HUES48 (cell line): ENCODE measurements around the gene GREB1.

Experiments
- H3K27ac ChIP-seq: one replicate; pipeline ENCODE4 v1.7.0; 2013; ENCODE audit warnings: low read depth, low read length, inconsistent platforms
- H3K27me3 ChIP-seq: 2 replicates; pipeline ENCODE4 v1.6.1; 2013; ENCODE audit warnings: mild to moderate bottlenecking, low read length; ENCODE audit not compliant: control insufficient read depth, insufficient read depth
- H3K36me3 ChIP-seq: 2 replicates; pipeline ENCODE4 v1.6.1; 2013; ENCODE audit warnings: low read length; ENCODE audit not compliant: control insufficient read depth, insufficient read depth
- H3K4me1 ChIP-seq: 2 replicates; pipeline ENCODE4 v1.6.1; 2013; ENCODE audit warnings: mild to moderate bottlenecking, low read length; ENCODE audit not compliant: control insufficient read depth, insufficient read depth
- H3K4me3 ChIP-seq: 2 replicates; pipeline ENCODE4 v1.5.1; 2013; ENCODE audit warnings: mild to moderate bottlenecking, low read depth, low read length
- H3K9ac ChIP-seq: 2 replicates; pipeline ENCODE4 v1.6.1; 2013; ENCODE audit warnings: mild to moderate bottlenecking, low read depth, low read length, moderate library complexity
- H3K9me3 ChIP-seq: 2 replicates; pipeline ENCODE4 v1.6.1; 2013; ENCODE audit warnings: low read length; ENCODE audit not compliant: control insufficient read depth, insufficient read depth

GREB1 gene

DNA sequence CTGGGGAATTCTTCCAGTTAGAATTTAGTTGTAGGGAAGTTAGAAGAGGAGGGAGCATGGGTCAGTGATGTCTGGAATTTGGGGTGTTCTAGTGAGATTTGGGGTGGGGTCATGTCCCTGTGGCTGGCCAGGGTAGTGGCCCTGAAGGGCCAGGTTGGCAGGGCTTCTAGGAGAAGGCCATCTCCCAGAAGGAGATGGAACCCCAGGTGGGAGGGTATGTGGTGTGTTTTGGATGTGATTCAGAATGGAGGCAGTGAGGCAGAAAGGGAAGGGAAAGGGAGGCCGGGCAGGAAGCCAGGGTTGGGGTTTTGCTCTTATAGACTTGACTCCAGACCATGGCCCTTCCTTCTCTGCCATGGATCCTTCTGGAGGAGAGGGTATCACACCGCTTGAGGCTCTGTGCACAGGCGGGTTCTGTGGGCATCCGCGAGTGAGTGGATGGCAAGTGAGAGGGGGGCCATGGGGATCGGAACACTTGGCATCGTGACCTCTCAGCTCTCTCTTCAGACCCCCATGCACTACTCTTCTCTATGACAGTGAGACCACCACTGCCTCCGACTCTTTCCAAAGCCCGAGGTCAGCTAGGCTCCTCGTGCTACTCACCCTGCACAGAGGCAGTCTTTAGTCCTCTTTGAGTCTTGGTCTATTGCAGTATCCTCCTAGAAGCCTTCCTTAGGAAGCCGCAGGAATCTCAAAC is 7.3 kb downstream of the GREB1 start:
- no peak overlapping the region for H3K9ac ChIP-seq
- peak overlapping the region; percentile 31 for H3K27ac ChIP-seq
- no peaks in the 10 kb centered on the region for H3K27me3 ChIP-seq
- peak overlapping the region; percentile 7; the same call in 1 of the 2 replicates for H3K4me3 ChIP-seq
- no peaks in the 10 kb centered on the region for H3K36me3 ChIP-seq
- peaks cover 37% of the 10 kb centered on the region for H3K4me1 ChIP-seq
- H3K9me3 ChIP-seq, result no peaks in the 10 kb centered on the region

DNA sequence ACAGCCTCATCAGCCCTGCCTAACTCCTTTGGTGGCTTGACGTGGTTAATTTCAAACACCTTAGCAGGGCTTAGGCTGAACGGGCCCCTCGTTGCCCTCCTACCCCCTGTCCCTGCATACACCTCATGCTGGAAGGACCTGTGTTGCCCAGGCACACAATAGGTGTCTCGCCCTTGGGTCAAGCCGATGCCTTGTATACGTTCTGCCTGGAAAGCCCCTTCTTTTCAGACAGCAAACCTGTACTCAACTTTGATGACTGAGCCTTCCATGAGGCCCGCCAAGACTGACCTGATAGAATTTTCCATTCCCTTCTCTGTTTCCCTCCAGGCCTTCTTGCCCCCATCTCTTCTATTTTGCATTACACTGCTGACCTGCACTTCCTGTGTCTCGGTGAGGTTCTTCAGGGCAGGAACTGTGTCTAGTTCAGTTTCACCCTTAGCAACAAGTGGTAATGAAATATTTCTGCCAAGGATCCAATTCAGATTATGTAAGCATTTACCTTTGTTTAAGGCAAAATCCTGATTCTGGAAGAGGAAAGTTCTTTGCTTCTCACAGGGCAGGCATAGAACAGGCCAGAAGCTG is 7.9 kb downstream of the GREB1 start:
- no peaks in the 10 kb centered on the region for H3K9me3 ChIP-seq
- H3K4me3 ChIP-seq, result no peak overlapping the region
- no peaks in the 10 kb centered on the region for H3K27me3 ChIP-seq
- no peak overlapping the region for H3K9ac ChIP-seq
- H3K4me1 ChIP-seq, result peaks cover 37% of the 10 kb centered on the region
- peak overlapping the region; percentile 18 for H3K27ac ChIP-seq
- H3K36me3 ChIP-seq, result no peaks in the 10 kb centered on the region

DNA sequence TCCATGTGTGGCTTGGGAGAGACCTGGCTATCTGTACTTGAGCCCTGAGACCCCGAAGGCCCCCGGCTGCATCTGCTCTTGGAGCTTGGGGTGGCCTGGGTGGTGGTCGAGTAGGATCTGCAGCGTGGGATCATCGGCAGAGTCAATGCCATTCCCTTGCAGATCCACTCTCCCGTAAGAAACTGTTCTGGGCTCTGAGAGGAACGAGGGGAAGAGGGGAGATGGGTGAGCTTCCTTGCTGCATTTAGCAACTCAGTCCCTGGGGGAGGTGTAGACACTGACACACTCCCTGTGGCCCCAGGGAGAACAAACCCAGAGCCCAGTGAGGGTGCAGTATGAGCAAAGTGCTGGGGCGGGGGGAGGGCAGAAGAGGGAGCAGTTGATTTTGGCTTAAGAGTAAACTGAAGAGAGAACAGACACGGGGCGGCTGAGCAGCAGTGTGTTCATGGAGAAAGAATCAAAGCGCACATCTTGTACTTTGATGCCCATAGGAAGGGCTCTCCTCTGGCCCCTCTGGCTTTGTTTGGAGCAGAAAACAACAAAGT is 8.5 kb downstream of the GREB1 start:
- no peaks in the 10 kb centered on the region for H3K27me3 ChIP-seq
- no peak overlapping the region for H3K4me3 ChIP-seq
- H3K27ac ChIP-seq, result peak overlapping the region; percentile 18
- H3K4me1 ChIP-seq, result peaks cover 37% of the 10 kb centered on the region
- H3K36me3 ChIP-seq, result no peaks in the 10 kb centered on the region
- no peaks in the 10 kb centered on the region for H3K9me3 ChIP-seq
- H3K9ac ChIP-seq, result no peak overlapping the region

DNA sequence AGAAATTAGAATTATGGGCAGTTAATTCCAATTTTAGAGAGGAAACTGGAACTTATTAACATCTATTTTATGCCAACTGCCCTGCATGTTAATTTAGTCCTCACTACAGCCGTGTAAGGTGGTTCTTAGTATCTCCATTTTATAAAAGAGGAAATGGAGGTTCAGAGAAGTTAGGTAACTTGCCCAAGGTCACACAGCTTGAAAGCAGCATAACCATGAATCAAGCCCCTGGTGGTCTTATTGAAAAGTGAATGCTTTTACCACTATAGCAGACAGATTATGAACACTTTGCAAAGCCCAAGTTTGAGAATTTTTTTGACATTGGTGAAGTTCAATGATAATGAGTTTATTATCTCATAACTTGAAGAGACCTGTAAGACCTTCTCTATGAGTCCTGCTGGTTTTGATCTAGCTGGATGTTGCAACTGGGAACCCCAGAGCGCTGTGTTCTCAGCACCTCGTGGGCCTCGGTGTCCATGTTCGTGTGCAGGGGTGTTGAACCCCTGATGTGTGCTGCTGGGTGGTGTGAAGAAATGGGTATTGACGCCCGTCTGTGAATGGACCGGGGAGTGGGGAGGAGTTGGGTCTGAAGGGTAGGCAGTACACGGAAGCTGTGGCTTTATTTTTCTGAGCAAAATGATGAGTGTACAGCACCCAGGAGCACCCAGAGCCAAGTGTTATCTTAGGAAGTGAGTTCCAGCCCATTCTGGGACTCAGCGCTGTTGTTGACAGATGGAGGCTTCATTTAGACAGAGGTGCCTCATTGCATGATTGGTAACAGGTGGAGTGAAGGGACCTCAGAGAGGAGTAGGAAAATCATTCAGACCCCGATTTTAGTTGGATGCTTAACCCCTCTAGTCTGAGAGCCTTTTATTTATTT is 9.7 kb downstream of the GREB1 start:
- Histone ChIP-seq H3K9ac (no peak overlapping the region), H3K9me3 (no peaks in the 10 kb centered on the region), H3K4me1 (peaks cover 32% of the 10 kb centered on the region), H3K27me3 (no peaks in the 10 kb centered on the region), H3K36me3 (no peaks in the 10 kb centered on the region), H3K4me3 (no peak overlapping the region), H3K27ac (no peak overlapping the region)

DNA sequence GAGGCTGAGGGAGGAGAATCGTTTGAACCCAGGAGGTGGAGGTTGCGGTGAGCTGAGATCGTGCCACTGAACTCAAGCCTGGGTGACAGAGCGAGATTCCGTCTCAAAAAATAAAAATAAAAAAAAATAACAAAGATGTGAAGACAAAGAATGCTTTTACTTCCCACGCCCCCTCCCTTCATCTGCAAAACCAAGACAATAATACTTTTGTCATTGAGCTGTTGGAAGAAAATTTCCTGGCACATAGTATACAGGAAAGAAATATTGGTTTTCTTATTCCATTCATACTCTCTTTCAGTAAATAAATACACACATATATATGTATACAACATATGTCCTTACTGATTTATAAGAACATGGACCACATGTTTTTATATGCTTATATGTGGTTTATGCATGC is 12.2 kb downstream of the GREB1 start:
- Histone ChIP-seq H3K27me3 (no peaks in the 10 kb centered on the region), H3K9ac (no peak overlapping the region), H3K4me1 (peaks cover 17% of the 10 kb centered on the region), H3K4me3 (no peak overlapping the region), H3K27ac (no peak overlapping the region), H3K36me3 (no peaks in the 10 kb centered on the region), H3K9me3 (no peaks in the 10 kb centered on the region)

DNA sequence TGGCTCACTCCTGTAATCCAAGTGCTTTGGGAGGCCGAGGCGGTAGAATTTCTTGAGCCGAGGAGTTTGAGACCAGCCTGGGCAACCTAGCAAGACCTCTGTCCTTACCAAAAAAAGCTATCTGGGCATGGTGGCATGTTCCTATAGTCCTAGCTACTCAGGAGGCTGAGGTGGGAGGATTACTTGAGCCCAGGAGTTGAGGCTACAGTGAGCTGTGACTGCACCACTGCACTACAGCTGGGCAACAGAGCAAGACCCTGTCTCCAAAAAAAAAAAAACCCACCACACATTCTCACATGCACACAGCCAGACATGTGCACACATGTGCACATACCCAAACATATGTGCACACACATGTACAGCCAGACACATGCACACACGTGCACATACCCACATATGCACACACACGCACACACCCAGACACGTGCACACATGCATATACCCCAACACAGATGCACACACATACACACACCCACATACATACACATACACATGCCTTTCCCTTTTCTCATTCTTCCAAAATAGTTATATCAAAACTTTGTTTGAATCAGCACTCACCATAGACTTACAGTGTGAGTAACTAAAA is 14.2 kb downstream of the GREB1 start:
- no peaks in the 10 kb centered on the region for H3K9me3 ChIP-seq
- H3K36me3 ChIP-seq, result no peaks in the 10 kb centered on the region
- no peak overlapping the region for H3K4me3 ChIP-seq
- no peak overlapping the region for H3K9ac ChIP-seq
- peaks cover 6% of the 10 kb centered on the region for H3K4me1 ChIP-seq
- no peaks in the 10 kb centered on the region for H3K27me3 ChIP-seq
- H3K27ac ChIP-seq, result no peak overlapping the region

DNA sequence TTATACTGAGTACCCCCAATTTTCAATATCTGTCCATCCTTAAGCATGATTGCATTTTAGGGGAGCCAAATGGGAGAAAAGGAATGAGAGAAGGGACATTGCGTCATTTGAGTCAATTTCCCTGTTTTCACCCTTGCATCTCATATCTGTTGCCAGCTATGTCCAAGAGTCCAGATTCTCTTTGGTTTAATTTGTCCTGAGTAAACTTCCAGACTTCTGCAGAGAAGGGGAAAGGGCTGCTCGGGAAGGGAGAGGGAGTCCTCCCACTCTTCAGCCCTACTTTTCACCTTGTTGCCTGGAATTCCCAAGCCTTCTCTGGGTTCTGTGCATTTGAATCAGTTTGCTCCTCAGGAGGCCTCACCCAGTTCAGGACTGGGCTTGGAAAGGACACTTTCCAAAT is 16.5 kb downstream of the GREB1 start:
- Histone ChIP-seq H3K27ac (no peak overlapping the region), H3K36me3 (no peaks in the 10 kb centered on the region), H3K4me1 (peaks cover 6% of the 10 kb centered on the region), H3K27me3 (no peaks in the 10 kb centered on the region), H3K9me3 (no peaks in the 10 kb centered on the region), H3K4me3 (no peak overlapping the region), H3K9ac (no peak overlapping the region)

DNA sequence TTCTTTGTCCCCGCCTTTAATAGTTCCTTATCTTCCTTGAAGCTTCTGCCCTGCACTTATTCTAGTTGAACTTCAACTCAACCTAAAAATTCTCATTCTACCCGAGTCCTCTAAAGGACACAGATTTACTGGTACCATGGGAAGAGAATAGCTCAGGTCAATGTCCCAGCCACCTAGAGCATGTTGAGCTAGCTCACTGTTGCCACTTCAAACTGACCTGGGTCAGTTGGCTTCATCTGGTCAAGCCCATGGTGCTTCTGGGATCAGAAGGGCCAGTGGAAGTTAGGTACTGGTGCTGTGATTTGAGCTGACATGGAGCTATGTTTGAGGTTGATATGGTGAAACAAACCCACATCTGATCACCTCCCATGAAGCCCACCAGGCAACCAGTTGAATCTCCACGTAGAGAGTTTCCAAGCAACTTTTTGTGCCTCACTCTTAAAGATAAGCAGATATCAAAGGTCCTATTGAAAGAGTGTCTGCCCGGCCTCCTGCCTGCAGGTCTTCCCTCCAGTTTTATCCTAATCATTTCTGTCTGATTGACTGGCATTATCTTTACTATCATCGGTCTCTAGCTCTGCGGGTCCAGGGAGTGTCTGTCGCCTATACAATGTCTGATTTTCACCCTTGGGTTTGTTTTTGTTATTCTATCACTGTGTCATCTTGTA is 17.2 kb downstream of the GREB1 start:
- H3K9ac ChIP-seq, result no peak overlapping the region
- no peak overlapping the region for H3K27ac ChIP-seq
- no peaks in the 10 kb centered on the region for H3K36me3 ChIP-seq
- H3K9me3 ChIP-seq, result no peaks in the 10 kb centered on the region
- no peak overlapping the region for H3K4me3 ChIP-seq
- H3K4me1 ChIP-seq, result peaks cover 6% of the 10 kb centered on the region
- H3K27me3 ChIP-seq, result no peaks in the 10 kb centered on the region

DNA sequence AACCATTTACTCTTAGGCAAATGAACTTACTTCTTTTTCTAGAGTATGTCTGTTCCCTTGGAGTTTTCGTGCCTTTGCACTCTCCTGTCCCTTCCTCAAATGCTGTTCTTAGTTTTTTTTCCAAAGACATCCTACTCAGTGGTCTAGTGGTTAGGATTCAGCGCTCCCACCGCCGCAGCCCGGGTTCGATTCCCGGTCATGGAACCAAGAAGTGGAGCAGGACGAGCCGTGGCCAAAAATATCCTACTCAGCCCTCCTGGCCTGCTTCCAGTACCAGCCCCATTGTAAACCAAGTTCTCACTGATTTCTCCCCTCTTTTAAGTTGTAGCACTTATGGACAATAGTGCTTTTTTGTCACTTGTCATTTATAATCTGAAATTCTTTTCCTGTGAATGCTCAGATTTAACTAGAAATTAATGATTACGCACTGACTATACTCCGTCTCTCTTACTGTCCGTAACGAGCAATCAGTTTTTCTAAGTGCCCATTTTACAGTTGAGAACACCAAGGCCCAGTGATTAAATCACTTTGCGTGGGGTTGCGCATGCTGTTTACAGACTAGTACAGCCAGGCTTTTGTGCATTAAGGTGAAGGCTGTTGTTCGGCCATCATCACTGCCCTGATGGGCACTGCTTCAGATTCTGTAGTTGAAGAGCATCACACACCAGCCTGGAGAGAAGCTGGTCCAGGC is 17.9 kb downstream of the GREB1 start:
- Histone ChIP-seq H3K9ac (no peak overlapping the region), H3K27ac (no peak overlapping the region), H3K9me3 (no peaks in the 10 kb centered on the region), H3K27me3 (no peaks in the 10 kb centered on the region), H3K4me3 (no peak overlapping the region), H3K36me3 (no peaks in the 10 kb centered on the region), H3K4me1 (peaks cover 6% of the 10 kb centered on the region)

DNA sequence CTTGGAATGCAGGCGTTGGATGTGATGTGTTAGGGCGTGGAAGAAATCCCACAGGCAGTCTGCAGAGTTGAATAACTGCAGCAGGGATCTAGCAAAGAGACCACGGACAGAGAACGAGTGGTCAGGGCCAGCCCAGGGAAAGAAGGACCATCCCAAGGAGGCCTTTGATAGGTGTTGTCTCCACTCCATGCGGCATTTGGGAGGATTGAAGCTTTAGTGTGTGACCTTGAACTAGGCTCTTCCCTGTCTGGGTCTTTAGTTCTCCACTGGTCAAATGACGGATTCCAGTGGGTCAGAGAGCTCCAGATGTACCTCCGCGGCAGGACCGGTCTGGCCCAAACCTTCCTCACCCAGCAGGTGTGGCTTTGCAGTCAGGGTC is 18.4 kb downstream of the GREB1 start:
- no peaks in the 10 kb centered on the region for H3K36me3 ChIP-seq
- no peak overlapping the region for H3K9ac ChIP-seq
- H3K4me1 ChIP-seq, result peaks cover 7% of the 10 kb centered on the region
- no peaks in the 10 kb centered on the region for H3K9me3 ChIP-seq
- H3K4me3 ChIP-seq, result no peak overlapping the region
- no peaks in the 10 kb centered on the region for H3K27me3 ChIP-seq
- no peak overlapping the region for H3K27ac ChIP-seq
